Measurements from ENCODE around the gene GNB2.
"Not testable (repeated sequence)": the region's sequence is repeated elsewhere in the genome, so short reads cannot be mapped to it uniquely, and the experiment has no call there.

GNB2 gene

GRCh38 chr7:100701089-100701488, 27.5 kb downstream of the GNB2 start:
- not testable (repeated sequence) for DNase-seq

GRCh38 chr7:100705320-100705752, 31.8 kb downstream of the GNB2 start:
- peak; percentile 57 to 72 for DNase-seq

- DNase-seq, result peak; percentile 91 to 97
These were observed 32.5 kb downstream of the GNB2 start, which contains the start of gene POP7 for GRCh38 chr7:100705753-100706671. Gene POP7 (plus strand): TSS chr7:100706121. CDS start chr7:100706831, 710 bp downstream.

- DNase-seq, result no peak
These were observed 33.3 kb downstream of the GNB2 start for GRCh38 chr7:100706672-100707311.

- DNase-seq, result no peak
These were observed 34.9 kb downstream of the GNB2 start for GRCh38 chr7:100708395-100708794.

GRCh38 chr7:100710452-100710851, 36.9 kb downstream of the GNB2 start:
- no peak for DNase-seq

GRCh38 chr7:100711369-100711768, 37.8 kb downstream of the GNB2 start:
- DNase-seq, result no peak

GRCh38 chr7:100714725-100715124, 41.2 kb downstream of the GNB2 start:
- DNase-seq, result no peak

GRCh38 chr7:100717073-100717472, 43.5 kb downstream of the GNB2 start:
- not testable (repeated sequence) for DNase-seq

- DNase-seq, result peak in 1 of 2 experiments; percentile 17
These were observed 46.2 kb downstream of the GNB2 start for GRCh38 chr7:100719523-100720278.

GRCh38 chr7:100720279-100720670, 46.7 kb downstream of the GNB2 start, which contains the start of gene EPO:
Gene EPO (plus strand): TSS chr7:100720468. CDS start chr7:100720981, 513 bp downstream.
- DNase-seq, result no peak

- no peak for DNase-seq
These were observed 47.3 kb downstream of the GNB2 start for GRCh38 chr7:100720671-100721504.

GRCh38 chr7:100721505-100721812, 47.9 kb downstream of the GNB2 start:
- no peak for DNase-seq

- DNase-seq, result no peak
These were observed 49.1 kb downstream of the GNB2 start for GRCh38 chr7:100722480-100723212.

GRCh38 chr7:100723732-100724275, 50.3 kb downstream of the GNB2 start:
- DNase-seq, result no peak

GRCh38 chr7:100724364-100724763, 50.8 kb downstream of the GNB2 start:
- not testable (repeated sequence) for DNase-seq

- DNase-seq, result no peak
These were observed 53.6 kb downstream of the GNB2 start for GRCh38 chr7:100726996-100727761.

- DNase-seq, result no peak
These were observed 54.7 kb downstream of the GNB2 start for GRCh38 chr7:100728196-100728595.
